GM12892 (cell line): ENCODE measurements around the gene ASB9.
"Not testable (repeated sequence)": the region's sequence is repeated elsewhere in the genome, so short reads cannot be mapped to it uniquely, and the experiment has no call there.

ENCODE experiments used
- POLR2A ChIP-seq: IDR thresholded peaks from 2 replicates; pipeline ENCODE4 v1.6.1; 2011; ENCODE audit warnings: low read depth, low read length, control low read depth
- POLR2AphosphoS5 ChIP-seq: IDR thresholded peaks from 2 replicates; pipeline ENCODE4 v1.6.1; 2011; ENCODE audit warnings: low read depth, low read length, control low read depth

DNA sequence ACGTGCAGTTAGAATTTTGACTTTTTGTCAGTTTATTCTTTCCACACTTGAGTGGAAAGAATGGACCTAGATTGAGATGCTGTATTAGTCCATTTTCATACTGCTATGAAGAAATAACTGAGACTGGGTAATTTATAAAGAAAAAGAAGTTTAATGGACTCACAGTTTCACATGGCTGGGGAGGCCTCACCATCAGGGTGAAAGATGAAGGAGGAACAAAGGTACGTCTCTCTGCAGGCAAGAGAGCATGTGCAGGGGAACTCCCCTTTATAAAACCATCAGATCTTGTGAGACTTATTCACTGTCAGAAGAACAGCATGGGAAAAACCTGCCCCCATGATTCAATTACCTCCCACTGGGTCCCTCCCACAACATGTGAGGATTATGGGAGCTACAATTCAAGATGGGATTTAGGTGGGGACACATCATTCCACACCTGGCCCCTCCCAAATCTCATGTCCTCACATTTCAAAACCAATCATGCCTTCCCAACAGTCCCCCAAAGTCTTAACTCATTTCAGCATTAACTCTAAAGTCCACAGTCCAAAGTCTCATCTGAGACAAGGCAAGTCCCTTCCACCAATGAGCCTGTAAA lies 71.2 kb downstream of the ASB9 start:
- TF ChIP-seq POLR2A, POLR2AphosphoS5: not testable (repeated sequence)
